ENCODE results near the gene HTR5A. TPM values are rescaled to one million over a fixed set of nuclear protein-coding genes. Genes with fewer than 3 reads are reported as not detected.

HTR5A gene
- total RNA-seq, 1 donor from 2014 or later = not detected

DNA sequence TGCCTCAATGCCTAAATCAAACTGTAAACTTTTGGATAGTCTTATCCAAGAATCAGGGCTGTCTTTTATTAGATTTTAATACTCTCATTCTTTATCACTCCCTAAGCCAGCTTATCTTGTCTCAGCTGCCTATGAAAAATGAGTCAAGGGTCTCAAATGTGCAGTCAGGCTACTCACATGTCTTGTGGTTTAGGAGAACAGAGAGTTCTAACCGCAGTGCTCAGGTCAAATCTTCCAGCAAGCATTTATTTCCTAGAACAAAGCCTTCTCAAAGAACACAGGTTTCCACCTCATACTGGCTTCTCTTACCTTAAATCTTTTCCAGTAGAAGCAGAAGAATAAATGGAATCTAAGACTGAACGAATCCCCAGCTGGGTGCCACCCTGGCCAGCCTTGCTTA lies 23.5 kb downstream of the HTR5A start:
- ATAC-seq = no peak

DNA sequence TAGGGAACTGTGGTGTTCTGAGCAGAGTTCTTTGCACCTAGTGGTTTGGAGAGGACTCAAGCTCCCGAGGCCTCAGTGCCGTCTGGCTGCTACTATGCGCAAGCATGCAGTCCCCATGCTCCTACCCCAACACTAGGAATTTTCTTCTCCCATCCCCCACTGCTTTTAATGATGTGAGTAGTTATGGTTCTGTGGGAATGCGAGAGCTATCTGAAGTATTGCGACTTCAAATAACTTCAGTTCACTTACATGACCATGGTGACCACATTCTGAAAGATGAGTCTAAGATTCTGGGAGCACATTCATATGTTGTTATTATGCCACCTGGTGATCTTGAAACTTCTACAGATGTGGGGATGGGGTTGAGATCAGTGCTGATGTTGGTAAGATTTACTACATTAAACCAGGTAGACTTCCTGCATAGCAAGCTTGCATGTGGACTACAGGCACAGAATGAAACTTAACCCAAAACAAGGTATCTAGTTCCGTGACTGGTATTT lies 24.6 kb downstream of the HTR5A start:
- no peak for ATAC-seq

DNA sequence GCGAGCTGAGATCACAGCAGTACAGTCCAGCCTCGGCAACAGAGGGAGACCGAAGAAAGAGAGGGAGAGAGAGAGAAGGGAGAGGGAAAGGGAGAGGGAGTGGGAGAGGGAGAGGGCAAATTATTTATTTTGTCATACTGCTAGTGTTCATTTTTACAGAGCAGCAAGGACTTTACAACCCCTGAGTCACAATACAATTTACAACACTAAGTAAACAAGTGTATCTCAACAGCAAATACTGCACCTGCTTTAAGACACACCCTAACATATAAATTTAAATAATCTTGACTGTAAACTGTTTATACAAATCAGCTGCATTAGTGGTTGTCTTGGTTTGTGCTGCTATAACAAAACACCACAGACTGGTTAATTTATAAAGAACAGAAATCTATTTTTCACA lies 27.2 kb downstream of the HTR5A start:
- ATAC-seq = no peak

DNA sequence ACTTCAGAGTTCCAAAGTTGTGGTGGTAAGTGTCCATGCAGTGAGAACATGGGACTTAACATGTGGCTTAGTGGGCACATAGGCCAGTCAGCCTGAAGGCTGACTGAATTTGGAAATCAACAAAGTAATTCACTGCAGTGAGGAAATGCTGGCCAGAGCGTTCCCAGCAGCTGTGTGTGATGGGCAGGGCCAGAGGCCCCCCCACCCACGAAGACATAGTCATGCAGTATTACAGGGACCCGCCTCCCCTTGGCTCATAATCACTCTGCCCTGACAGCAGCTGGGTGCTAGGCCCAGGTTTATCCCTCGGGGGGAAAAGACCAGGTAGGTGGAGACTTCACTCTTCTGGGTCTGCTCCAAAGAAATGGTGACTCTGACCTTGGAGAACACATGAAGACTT lies 33.7 kb downstream of the HTR5A start:
- ATAC-seq = no peak

DNA sequence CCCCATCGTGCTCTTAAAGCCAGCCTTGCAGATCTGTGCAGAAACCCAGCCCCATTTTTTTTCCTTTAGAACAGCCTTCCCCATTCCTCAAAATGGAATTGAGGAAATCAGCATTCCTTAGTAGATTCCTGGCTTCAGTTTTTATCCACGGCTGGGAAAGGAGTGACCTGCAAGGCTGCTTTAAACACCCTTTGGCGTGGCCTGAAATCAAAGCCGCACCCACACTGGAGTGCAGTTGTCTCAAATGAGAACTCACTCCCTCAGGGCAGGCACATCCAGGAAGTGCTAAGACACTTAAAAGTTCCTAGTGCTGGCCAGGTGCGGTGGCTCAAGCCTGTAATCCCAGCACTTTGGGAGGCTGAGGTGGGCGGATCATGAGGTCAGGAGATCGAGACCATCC lies 34.8 kb downstream of the HTR5A start:
- ATAC-seq = no peak

DNA sequence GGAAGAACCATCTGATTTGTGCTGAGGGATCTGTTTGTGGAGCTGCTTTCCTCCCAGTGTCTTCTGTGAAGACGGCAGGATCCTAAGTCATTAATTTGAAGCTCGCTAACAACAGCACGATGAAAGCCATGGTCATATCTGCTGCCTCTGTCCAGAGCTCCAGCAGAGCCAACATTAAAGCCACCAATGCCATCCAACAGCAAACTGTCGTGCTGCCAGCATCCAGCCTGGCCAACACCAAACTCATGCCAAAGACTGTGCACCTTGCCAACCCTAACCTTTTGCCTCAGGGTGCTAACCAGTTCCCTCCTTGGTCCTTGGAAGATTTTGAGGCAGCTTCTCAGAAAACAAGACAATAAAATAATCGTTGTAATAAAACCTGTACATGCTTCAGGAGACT lies 36.2 kb downstream of the HTR5A start:
- ATAC-seq = no peak

DNA sequence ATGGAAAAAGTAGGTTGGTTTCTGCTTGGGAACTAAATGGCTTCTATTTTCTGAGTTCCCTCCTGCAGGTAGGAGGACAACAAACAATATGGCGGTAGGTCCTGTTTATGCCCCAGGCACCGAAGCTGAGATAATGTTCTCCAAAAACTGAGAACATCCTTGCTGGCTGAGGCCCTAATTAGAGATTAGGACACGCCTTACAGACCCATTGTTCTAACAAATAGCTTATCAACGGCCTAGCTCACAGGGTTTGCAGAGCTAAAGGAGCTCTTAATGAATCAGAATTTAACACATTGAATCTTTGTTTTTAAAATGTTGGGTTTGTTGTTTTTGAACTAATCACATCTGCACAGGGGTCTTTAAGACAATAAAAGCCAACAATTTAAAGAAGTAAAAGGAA lies 37.0 kb downstream of the HTR5A start:
- no peak for ATAC-seq

DNA sequence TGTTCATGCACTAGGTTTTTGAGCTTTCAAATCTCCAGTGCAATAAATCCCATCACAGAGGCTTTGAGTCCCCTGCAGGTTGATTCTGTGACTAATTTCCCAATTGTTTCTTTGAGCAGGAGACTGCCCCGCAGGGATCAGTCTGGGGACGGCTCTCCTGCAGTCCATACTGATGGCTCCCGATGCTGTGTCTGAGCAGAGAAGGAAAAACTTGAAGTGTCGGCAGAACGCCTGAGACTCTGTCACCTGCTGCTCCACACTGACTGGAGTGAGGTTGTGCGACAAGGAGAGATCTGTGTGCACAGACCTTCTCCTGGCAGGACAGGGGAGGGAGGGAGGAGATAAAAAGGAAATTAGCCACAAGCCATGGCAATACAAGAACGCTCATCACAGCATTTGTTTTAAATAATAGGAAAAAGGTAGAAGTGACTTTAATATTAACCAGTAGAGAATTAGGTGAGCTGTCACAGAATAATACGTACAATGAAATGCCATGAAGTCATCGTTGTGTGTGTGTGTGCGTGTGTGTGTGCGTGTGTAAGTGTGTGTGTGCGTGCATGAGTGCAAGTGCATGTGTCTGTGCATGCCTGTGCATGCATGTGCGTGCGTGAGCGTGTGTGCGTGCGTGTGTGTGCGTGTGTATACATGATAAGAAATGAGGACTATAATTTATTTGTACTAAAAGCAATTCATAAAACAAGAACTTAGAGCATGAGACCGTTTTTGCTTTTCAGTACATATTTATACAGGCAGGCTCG lies 38.2 kb downstream of the HTR5A start:
- no peak for ATAC-seq

DNA sequence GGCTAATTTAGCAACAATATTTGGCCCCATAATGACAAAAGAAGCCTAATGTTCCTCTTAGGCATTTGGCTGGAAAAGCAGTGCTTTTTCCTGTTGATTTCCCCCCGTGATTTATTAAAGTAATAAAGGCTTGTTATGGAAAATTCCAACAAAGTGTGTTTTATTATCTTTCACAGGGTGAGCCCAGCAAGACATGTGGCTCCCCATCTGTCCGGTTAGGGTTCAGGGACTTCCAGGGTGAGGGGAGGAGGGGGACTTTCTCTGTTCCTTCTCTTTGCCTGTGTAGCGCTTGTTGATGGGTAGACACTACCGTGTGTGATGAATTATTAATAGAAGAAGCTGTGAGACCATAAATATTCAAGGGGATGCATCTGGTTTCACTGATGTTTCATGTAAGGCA lies 39.0 kb downstream of the HTR5A start:
- no peak for ATAC-seq

DNA sequence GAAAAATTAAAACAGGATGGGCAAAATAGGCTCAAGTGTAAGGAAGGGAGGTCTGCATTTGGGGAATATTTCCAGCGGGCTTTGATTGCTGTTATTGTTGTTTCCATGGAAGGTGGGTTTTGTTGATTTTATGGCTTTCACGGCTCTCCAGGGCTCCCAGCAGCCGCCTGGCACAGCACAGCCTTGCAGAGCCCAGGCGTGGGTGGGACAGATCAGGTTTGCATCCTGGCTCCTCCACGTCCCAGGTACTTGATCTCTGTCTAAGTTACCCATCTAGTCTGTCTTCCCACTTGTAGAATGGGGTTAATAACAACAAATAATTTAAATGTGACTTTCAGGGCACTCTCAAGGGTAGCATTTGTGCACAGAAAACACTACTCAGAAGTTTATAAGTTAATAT lies 45.2 kb downstream of the HTR5A start:
- ATAC-seq = no peak

DNA sequence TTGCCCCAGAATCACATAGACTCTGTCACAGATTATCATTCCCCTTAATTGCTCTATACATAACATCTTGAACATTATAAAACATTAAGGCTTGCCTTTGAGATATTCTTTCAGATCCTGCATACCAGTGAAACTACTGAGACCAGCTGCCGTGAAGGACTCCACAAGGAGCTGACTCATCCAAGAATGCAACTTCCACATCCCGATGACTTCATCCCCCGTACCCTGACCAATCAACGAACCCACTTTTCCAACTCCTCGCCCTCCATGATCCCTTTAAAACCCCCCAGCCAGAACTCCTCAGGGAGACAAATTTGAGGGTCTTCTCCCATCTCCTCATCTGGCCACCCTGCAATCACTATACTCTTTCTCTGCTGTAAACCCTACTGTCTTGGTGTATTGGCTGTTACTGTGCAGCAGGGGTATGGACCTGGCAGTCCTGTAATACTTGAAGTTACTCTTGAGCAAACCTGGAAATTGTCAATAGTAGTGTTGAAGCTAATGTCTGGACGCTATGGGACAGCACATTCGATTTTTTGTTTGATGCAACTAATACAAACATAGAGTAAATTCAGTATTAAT lies 49.8 kb downstream of the HTR5A start:
- ATAC-seq = no peak

DNA sequence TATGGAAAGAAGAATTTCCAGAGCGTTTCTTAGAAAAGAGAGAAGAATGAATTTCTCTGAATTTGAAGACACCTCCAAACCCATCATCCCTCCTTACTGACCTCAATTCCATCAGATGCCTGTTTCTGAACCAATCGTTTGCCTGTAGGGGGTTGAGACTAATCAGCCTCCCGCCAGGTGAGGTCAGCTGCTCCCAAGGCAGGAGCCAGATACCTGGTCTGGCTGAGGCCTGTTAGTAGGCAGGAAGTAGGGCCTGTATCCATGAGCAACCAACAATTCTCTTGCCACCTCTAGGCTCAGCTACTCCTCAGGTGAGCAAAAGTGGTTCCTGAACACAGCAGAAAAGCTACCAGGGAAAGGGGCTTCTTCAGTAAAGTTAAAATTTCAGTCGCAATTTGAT lies 50.3 kb downstream of the HTR5A start:
- no peak for ATAC-seq

DNA sequence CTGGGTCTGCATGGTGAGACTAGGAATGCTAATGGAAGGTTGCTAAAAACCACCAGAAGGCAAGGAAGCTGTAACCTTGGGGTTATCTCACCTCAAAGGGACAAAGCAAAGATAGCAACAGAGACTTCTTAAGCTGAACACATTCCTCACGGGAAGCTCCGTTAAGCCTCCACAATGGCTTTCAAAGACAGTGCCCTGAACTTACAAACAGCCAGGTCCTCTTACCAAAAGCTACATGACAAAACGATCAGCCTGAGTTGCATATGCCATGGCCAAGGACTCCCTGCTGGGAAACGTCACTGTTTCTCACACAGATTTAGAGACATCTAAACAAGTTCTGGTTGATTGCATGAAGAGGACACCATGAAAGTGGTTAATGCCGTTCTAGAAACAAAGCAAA lies 52.7 kb downstream of the HTR5A start:
- no peak for ATAC-seq

DNA sequence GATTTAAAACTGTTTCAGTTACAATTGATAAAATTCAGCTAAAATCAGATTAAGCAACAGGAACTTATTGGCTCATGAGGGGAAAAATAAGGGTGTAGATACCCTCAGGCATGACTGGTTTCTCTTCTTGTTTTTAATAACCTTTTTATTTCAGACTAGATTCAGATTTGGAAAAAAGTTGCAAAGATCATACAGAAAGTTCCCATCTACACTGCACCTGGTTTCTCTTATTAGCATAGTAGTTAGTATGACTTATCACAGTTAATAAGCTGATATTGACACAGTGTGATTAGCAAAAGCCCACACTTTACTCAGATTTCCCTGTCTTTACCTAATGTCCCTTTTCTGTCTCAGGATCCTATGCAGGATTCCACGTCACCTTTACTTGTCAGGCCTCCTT lies 53.3 kb downstream of the HTR5A start:
- ATAC-seq = no peak

DNA sequence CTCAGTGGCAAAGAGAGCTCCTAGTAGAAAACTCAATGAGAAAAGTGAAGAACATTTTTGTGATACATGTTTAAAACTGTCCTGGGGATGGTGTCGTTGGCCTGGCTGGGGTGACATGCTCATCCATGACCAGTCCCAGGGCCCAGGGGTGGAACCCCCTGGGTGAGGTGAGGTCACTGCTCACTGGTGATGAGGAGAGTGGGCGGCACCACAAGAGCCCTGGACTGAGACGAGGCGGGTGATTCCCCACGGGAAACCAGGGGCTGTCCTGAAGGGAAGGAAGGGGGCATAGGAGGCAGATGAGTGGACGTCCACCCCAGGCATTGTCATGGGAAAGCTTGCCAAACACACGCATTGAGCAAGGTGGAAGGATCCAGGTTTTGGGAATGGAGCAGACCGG lies 54.6 kb downstream of the HTR5A start:
- no peak for ATAC-seq

DNA sequence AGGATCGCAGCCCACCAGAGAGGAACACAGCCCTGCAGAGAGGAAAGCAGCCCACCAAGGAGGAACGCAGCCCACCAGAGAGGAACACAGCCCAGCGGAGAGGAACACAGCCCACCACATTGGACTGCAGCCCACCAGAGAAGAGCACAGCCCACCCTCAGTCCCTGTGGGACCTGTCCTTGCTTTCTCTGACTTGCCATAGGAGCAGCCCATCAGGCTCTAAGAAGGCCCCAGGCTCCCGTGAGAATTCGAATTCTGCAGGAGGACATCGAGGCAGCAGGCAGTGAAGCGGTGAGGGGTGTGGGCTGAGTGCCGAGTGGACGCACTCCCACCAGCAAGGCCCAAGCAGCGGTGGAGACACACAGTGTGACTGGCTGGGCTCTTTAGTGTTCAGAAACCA lies 59.1 kb downstream of the HTR5A start:
- no peak for ATAC-seq

DNA sequence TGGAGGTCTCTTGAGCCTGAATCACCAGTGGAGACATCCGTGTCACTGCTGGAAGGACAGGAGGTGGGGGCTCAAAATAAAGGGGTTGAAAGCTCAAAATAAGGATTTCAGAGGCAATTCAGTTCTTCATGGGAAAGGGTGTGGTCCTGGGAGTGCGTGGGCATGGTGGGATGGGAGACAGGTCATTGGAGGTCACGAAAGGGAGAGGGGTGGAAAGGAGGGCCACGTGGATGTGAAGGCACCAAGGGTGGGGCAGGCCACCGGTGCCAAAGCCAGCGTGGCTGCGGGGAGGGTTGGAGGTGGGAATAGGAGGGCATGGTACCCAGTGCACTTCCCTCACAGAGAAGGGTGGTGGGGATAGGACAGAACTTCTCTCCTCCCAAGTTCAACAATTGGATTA lies 59.7 kb downstream of the HTR5A start:
- no peak for ATAC-seq

DNA sequence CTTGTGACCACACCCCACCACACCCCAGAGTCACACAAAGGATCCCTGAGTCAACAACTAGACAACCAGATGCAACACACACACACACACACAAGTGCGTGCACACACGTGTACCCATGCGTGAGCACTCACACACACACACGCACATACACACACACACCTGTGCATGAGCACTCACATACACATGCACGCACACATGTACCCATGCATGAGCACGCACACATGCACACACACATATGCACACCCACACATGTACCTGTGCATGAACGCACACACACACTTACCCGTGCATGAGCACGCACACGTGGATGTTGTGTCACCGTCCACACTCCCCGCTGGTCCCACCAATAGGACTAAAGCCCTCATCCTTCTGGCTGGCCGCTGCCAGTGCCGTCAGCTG lies 60.4 kb downstream of the HTR5A start:
- ATAC-seq = no peak

DNA sequence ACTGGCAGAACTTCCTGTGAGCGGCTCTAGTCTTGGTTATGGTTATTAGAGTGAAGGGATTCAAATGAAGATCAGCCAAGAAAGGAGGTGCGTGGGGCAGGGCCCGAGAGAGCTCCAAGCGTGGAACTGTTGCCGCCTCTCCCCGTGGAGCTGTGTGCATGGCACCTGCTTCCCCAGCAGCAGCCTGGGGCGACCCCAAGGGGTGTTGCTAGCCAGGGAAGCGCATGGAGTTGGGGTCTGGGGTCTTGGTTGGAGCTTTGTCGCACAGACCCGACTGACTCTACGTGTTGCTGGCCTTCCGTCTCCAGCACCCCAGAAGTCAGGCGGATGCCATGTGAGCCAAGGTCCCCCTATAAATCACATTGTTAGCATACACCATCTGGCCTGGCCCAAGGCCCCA lies 61.0 kb downstream of the HTR5A start:
- no peak for ATAC-seq

DNA sequence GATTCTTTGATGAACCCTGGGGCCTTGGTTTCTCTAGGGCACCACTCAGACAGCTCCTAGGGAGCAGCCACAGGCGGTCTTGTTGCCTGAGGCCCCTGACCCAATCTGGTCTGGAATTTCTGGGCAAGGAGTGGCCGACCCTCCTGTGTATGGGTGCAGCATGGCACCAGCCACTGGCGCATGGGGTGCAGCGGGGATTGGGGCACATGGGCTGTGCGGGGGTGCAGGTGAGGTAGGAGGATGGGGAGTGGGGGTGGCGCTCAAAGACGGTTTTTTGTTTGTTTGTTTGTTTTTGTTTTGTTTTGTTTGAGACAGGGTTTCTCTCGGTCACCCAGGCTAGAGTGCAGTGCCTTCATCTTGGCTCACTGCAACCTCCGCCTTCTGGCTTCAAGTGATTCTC lies 62.3 kb downstream of the HTR5A start:
- no peak for ATAC-seq

DNA sequence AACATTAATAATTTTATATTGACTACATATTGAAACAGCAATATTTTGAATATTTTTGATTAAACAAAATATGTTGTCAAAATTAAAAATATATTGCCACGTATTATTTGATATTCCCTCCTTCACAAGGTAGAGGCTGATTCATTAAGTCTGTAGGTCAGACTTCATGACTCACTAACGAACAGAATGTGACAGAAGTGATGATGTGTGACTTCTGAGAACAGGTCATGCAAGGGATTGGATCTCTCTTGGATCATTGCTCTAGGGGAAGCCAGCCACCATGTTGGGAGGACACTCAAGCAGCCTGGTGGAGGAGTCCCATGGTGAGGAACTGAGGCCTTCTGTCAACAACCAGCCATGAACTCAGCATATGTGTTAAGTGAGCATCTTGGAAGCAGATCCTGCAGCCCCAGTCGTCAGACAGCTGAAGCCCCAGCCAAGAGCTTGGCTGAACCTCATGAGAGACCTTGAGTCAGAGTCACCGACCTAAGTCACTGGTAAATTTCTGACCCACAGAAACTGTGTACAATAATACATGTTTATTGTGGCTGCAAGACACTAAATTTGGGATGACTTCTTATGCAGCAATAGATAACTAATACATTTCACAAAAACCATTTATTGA lies 66.6 kb downstream of the HTR5A start:
- no peak for ATAC-seq

All from esophagus mucosa (tissue), 1 donor.